ENCODE measurements around the gene OR2V2. TPM values are rescaled to one million over a fixed set of nuclear protein-coding genes. Genes with fewer than 3 reads are reported as not detected.

OR2V2 gene
- total RNA-seq, 1 experiment from 2014 or later: not detected

DNA sequence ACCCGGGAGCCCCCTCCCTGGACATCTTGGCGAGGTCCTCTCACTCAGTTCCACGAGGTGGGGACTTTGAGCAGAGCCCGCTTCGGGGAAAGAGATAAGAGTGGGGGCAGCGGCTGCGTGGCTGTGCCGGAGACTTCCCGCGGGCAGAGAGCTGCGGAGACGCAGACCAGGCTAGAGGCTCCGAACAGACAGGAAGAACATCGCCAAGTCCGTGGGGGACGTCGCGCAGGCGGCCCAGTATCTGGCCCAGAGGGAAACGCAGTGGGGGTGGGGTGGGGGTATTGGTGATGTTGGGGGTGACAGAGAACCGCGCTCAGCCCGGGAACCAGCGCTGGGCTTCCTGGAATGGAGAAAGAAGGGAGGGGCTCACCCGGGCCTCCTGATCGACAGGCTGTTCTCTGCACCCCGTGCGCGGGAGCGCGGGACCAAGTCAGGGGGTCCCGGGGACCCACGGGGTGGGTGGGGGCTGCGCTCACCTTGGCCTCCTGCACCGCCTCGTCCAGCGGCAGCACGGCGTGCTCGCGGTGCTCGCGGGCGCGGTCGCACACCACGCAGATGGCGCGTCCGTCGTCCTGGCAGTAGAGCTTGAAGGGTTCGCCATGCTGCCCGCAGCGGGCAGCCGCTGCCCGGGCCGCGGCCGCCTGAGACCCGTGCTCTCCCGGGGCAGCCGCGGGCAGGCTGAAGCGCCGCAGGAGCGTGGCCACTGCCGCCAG, 56.9 kb downstream of the OR2V2 start:
- Histone ChIP-seq H2BK15ac (ENCODE audit: low read depth, low read length) (no peak overlapping the region), H2BK5ac (ENCODE audit: insufficient read length, low read length) (no peak overlapping the region), H3K23ac (ENCODE audit: insufficient read length, low read depth, low read length) (no peak overlapping the region), H2AFZ (ENCODE audit: low read length) (no peak overlapping the region), H4K8ac (replicated peaks; ENCODE audit: insufficient read length, low read depth, low read length) (no peak overlapping the region), H2BK20ac (ENCODE audit: low read depth, low read length, poor library complexity, severe bottlenecking) (no peak overlapping the region), H4K20me1 (ENCODE audit: control insufficient read depth, insufficient read depth, insufficient read length) (no peaks in the 10 kb centered on the region), H3K27ac (ENCODE audit: insufficient read length, low read depth, low read length) (no peak overlapping the region), H3K4ac (ENCODE audit: low read depth, low read length) (no peak overlapping the region), H3T11ph (ENCODE audit: low read length) (no peak overlapping the region), H3K27me3 (ENCODE audit: insufficient read depth, low read length) (peaks cover 26% of the 10 kb centered on the region; the same call in 1 of the 2 replicates), H3K4me2 (ENCODE audit: insufficient read depth, insufficient read length, low read length) (peak overlapping the region; percentile 92), H3K56ac (ENCODE audit: insufficient read length, low read depth, low read length) (no peak overlapping the region), H3K14ac (ENCODE audit: insufficient read depth, low read length) (no peak overlapping the region), H2BK12ac (ENCODE audit: insufficient read length, low read depth, low read length) (no peak overlapping the region), H3K9me3 (ENCODE audit: control insufficient read depth, low read depth, low read length) (no peaks in the 10 kb centered on the region), H3K9ac (ENCODE audit: extremely low read depth, insufficient read length, low read length) (no peak overlapping the region), H2AK5ac (ENCODE audit: insufficient read length, low read length) (no peak overlapping the region), H3K4me1 (ENCODE audit: insufficient read depth, low read length) (peaks cover under 1% of the 10 kb centered on the region; the same call in 1 of the 2 replicates), H3K23me2 (ENCODE audit: insufficient read length, low read depth, low read length, poor library complexity, severe bottlenecking) (peaks cover 26% of the 10 kb centered on the region), H4K91ac (ENCODE audit: insufficient read length, low read depth, low read length) (no peak overlapping the region), H3K79me2 (ENCODE audit: insufficient read depth, low read length) (no peaks in the 10 kb centered on the region), H3K18ac (ENCODE audit: insufficient read length, low read depth, low read length) (no peak overlapping the region), H3K79me1 (ENCODE audit: insufficient read depth, low read depth, low read length, poor library complexity, severe bottlenecking) (no peaks in the 10 kb centered on the region), H2BK120ac (ENCODE audit: low read depth, low read length, poor library complexity, severe bottlenecking) (no peak overlapping the region), H4K5ac (ENCODE audit: insufficient read length, low read depth, low read length) (no peak overlapping the region)
- DNase-seq: peak; percentile 67
- peaks cover 0 to 8% (median 0%) of the 10 kb centered on the region in 3 experiments; a peak in 2 of 7 replicates for H3K36me3 Mint-ChIP-seq (ENCODE audit: insufficient read depth in 1 of 3, low read depth in 3 of 3)
- TF ChIP-seq CTCF (conservative IDR thresholded peaks at IDR 0.05): no peak
- WGBS (ENCODE audit: extremely low coverage, insufficient read length, low lambda C conversion rate): no CpG with 5 or more reads among the region's 67 CpGs
- H3K9me3 Mint-ChIP-seq: peaks cover 11 to 16% of the 10 kb centered on the region in 2 experiments; a peak in 3 of 5 replicates
- H3K27ac Mint-ChIP-seq: no peak overlapping the region
- H3K4me1 Mint-ChIP-seq: peaks cover 36 to 46% of the 10 kb centered on the region in 2 experiments
- H3K4me3 Mint-ChIP-seq: peak overlapping the region; percentile 66 to 88
- peaks cover 80% of the 10 kb centered on the region for H3K27me3 Mint-ChIP-seq (ENCODE audit: low read depth)

All from H9 (cell line).